HAP-1 (cell line): ENCODE measurements around the gene KCTD20.

ENCODE experiments used
- DNase-seq, 2 experiments: peaks; one replicate each; pipeline ENCODE4 v3.0.0-alpha.2; 2016 to 2020; ENCODE audit warnings: low spot score in 2 of 2
- H3K27me3 ChIP-seq: fragments of 250-450 bp; sonication (Bioruptor Pico); 2 replicates; pipeline ENCODE4 v1.5.1; 2020; ENCODE audit warnings: low read depth, mild to moderate bottlenecking, moderate library complexity
- H3K36me3 ChIP-seq: fragments of 250-450 bp; sonication (Bioruptor Pico); replicated peaks from 2 replicates; pipeline ENCODE4 v1.5.1; 2020; ENCODE audit warnings: mild to moderate bottlenecking
- H3K4me1 ChIP-seq: fragments of 250-450 bp; sonication (Bioruptor Pico); 2 replicates; pipeline ENCODE4 v1.5.1; 2020; ENCODE audit warnings: mild to moderate bottlenecking
- H3K4me3 ChIP-seq: fragments of 250-450 bp; sonication (Bioruptor Pico); 2 replicates; pipeline ENCODE4 v1.5.1; 2020; ENCODE audit warnings: mild to moderate bottlenecking, moderate library complexity
- H3K9me3 ChIP-seq: fragments of 250-450 bp; sonication (Bioruptor Pico); 2 replicates; pipeline ENCODE4 v1.5.1; 2020; ENCODE audit warnings: mild to moderate bottlenecking, moderate library complexity
- in situ Hi-C: fragments of 300-500 bp; cut with MboI; formaldehyde crosslinking; loops from 3 replicates; pipeline ENCODE4 v1.14.3; 2020; ENCODE audit warnings: low sequenced_read_pairs, inconsistent platforms, mixed read lengths

KCTD20 gene

GRCh38 chr6:36539814-36540568 lies 97.2 kb downstream of the KCTD20 start:
- Histone ChIP-seq H3K4me1 (peaks cover 4% of the 10 kb centered on the region), H3K9me3 (no peaks in the 10 kb centered on the region), H3K36me3 (peaks cover 6% of the 10 kb centered on the region), H3K27me3 (no peaks in the 10 kb centered on the region), H3K4me3 (no peak overlapping the region)
- in situ Hi-C loops, result no loop called here
- DNase-seq, result no peak
